Esophagus squamous epithelium (tissue), 5 donors: ENCODE data around the gene LRFN5. TPM values are rescaled to one million over a fixed set of nuclear protein-coding genes. Genes with fewer than 3 reads are reported as not detected.
A peak's percentile ranks its signal among the peaks of the same experiment; 100 is the strongest.
"Not testable (repeated sequence)": the region's sequence is repeated elsewhere in the genome, so short reads cannot be mapped to it uniquely, and the experiment has no call there.

ENCODE experiments used
- DNase-seq: peaks from one replicate; lab custom pipeline; 2025; lab: John Stamatoyannopoulos, UW
- H3K27ac ChIP-seq, 4 donors: fragments of 200-600 bp; sonication (generic); one replicate each; pipeline ENCODE4 v1.5.1; 2016 to 2019; ENCODE audit warnings: mild to moderate bottlenecking in 1 of 4
- H3K27me3 ChIP-seq, 4 donors: fragments of 200-600 bp; sonication (generic); 1 replicate in 3 of 4; 2 replicates in 1 of 4; pipeline versions ENCODE4 v1.5.1 to v1.6.0; 2017 to 2021; ENCODE audit warnings: antibody characterized with exemption in 1 of 4
- H3K36me3 ChIP-seq, 3 donors: fragments of 200-600 bp; sonication (generic); one replicate each; pipeline ENCODE4 v1.5.1; 2016 to 2019
- H3K4me1 ChIP-seq, 3 donors: fragments of 200-600 bp; sonication (generic); one replicate each; pipeline ENCODE4 v1.5.1; 2017 to 2019
- H3K4me3 ChIP-seq, 4 donors: fragments of 200-600 bp; sonication (generic); 1 replicate in 3 of 4; 2 replicates in 1 of 4; pipeline ENCODE4 v1.5.1; 2016 to 2019; ENCODE audit warnings: mild to moderate bottlenecking in 2 of 4, moderate library complexity in 1 of 4
- H3K9me3 ChIP-seq, 3 donors: fragments of 200-600 bp; sonication (generic); one replicate each; pipeline ENCODE4 v1.5.1; 2016 to 2019
- CTCF ChIP-seq, 6 experiments: fragments of 450-650 bp in 4 of 6; fragments of 200-600 bp in 2 of 6; sonication (generic) in 2 of 6; IDR thresholded peaks; one replicate each; pipeline ENCODE4 v1.5.1; 2016 to 2019; ENCODE audit warnings: antibody characterized with exemption in 6 of 6, mild to moderate bottlenecking in 4 of 6, moderate library complexity in 4 of 6
- POLR2A ChIP-seq, 4 donors: fragments of 450-650 bp; IDR thresholded peaks; one replicate each; pipeline ENCODE4 v1.6.1; 2017; ENCODE audit warnings: antibody characterized with exemption in 4 of 4, mild to moderate bottlenecking in 4 of 4, moderate library complexity in 3 of 4
- WGBS, 2 donors: methylation state at CpG; one replicate each; pipeline ENCODE4 v1.1.5; 2018; 5-methylcytosine and 5-hydroxymethylcytosine counted together
- intact Hi-C: fragments of 100-400 bp; cut with DNase I; formaldehyde crosslinking; loops from one replicate; pipeline ENCODE4 v1.15.0; 2022
- total RNA-seq, 4 donors: library from RNA; depleted of rRNA; stranded (reverse); fragments of >200 nt; gene quantifications; one replicate each; pipeline ENCODE4 v1.1.0, GENCODE V29; 2016
- donor health status: DM: yes; HTN: yes; CAD: no.

The LRFN5 gene
- total RNA-seq, 4 donors from 2014 or later, result 0.13 to 1.3 (median 0.43) TPM

- TF ChIP-seq CTCF (IDR thresholded peaks at IDR 0.05) (no peak), POLR2A (IDR thresholded peaks at IDR 0.05) (no peak)
- H3K9me3 ChIP-seq, result no peaks in the 10 kb centered on the region
- H3K36me3 ChIP-seq, result no peaks in the 10 kb centered on the region
- no peak overlapping the region for H3K4me3 ChIP-seq
- no peak overlapping the region for H3K27ac ChIP-seq
- WGBS, 2 donors, result 26 to 61% methylated on average over 3 of the region's 3 CpGs
- intact Hi-C loops, result no loop called here
- no peak for DNase-seq
- no peaks in the 10 kb centered on the region for H3K4me1 ChIP-seq
- H3K27me3 ChIP-seq, result no peaks in the 10 kb centered on the region
These were observed 92.8 kb downstream of the LRFN5 start for GRCh38 chr14:41699486-41699885.

DNA sequence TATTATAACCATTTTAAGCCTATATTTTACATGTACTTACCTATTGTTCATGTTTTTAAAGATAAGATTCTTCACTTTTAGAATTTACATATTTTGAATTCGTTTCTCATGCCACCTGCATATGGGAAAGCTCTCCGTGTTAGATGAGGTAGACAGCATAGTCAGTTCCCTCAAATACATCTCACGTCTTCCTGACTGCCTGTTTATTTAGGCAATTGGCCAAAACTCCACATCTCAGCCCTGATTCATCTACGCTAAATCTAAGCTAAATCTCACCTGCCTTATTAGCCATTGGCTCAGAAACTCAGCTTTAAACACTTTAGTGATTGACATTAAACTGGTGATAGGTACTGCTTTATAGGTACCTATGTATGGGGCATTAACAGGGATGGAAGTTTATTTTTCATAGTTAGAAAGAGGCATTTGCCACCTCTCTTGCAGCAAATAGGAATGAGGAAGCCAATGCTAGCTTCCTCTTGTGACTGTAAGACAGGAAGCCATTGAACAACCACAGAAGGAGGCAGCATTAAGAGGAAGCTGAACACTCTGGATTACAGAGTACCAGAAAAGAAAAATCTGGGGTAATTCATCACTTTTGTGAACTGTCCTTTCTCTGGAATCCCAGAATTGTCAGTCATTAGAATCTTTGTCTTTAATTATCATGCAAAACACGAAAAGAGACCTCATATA, 111.9 kb downstream of the LRFN5 start:
- H3K36me3 ChIP-seq, result no peaks in the 10 kb centered on the region
- no peak for DNase-seq
- no peaks in the 10 kb centered on the region for H3K4me1 ChIP-seq
- WGBS, 2 donors, result 14 to 15% methylated on average over 5 of the region's 5 CpGs
- intact Hi-C loops, result no loop called here
- H3K27me3 ChIP-seq, result no peaks in the 10 kb centered on the region
- no peaks in the 10 kb centered on the region for H3K9me3 ChIP-seq
- TF ChIP-seq POLR2A (IDR thresholded peaks at IDR 0.05), result no peak
- H3K4me3 ChIP-seq, result no peak overlapping the region
- no peak overlapping the region for H3K27ac ChIP-seq

DNA sequence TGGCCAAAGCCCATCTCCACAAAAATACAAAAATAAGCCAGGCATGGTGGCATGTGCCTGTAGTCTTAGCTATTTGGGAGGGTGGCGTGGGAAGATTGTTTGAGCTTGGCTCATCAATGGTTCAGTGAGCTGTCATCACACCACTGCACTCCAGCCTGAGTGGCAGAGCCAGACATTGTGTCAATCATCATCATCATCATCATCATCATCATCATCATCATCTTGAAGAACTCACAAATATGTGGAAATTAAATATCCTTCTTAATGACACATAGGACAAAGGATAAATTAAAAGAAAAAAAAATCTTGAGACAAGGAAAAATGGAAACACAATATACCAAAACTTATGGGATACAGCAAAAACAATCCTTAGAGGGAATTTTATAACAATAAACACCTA, 132.5 kb downstream of the LRFN5 start:
- Histone ChIP-seq H3K4me1 (no peaks in the 10 kb centered on the region), H3K9me3 (no peaks in the 10 kb centered on the region), H3K36me3 (no peaks in the 10 kb centered on the region), H3K27me3 (no peaks in the 10 kb centered on the region), H3K27ac (no peak overlapping the region), H3K4me3 (no peak overlapping the region)
- TF ChIP-seq POLR2A (IDR thresholded peaks at IDR 0.05) (no peak), CTCF (IDR thresholded peaks at IDR 0.05) (no peak)
- no peak for DNase-seq
- intact Hi-C loops, result no loop called here
- WGBS, 2 donors, result 67 to 100% methylated on average over 1 of the region's 1 CpG

- WGBS, 2 donors, result 86 to 88% methylated on average over 2 of the region's 2 CpGs
- TF ChIP-seq CTCF (IDR thresholded peaks at IDR 0.05) (no peak), POLR2A (IDR thresholded peaks at IDR 0.05) (no peak)
- Histone ChIP-seq H3K4me1 (no peaks in the 10 kb centered on the region), H3K27ac (no peak overlapping the region), H3K36me3 (no peaks in the 10 kb centered on the region), H3K27me3 (no peaks in the 10 kb centered on the region), H3K4me3 (no peak overlapping the region), H3K9me3 (no peaks in the 10 kb centered on the region)
- intact Hi-C loops, result no loop called here
- DNase-seq, result no peak
These were observed 136.5 kb downstream of the LRFN5 start for GRCh38 chr14:41743140-41743539.

- Histone ChIP-seq H3K4me3 (peak overlapping the region in 3 of 4 donors; percentile 25 to 53 (median 25)), H3K27me3 (no peaks in the 10 kb centered on the region), H3K27ac (no peak overlapping the region), H3K9me3 (no peaks in the 10 kb centered on the region), H3K36me3 (no peaks in the 10 kb centered on the region), H3K4me1 (no peaks in the 10 kb centered on the region)
- no peak for TF ChIP-seq CTCF (IDR thresholded peaks at IDR 0.05)
- TF ChIP-seq POLR2A (IDR thresholded peaks at IDR 0.05), result no peak
- 36 to 44% methylated on average over 5 of the region's 5 CpGs for WGBS, 2 donors
- intact Hi-C loops, result no loop called here
- DNase-seq, result no peak
These were observed 142.8 kb downstream of the LRFN5 start for GRCh38 chr14:41749429-41749828.

DNA sequence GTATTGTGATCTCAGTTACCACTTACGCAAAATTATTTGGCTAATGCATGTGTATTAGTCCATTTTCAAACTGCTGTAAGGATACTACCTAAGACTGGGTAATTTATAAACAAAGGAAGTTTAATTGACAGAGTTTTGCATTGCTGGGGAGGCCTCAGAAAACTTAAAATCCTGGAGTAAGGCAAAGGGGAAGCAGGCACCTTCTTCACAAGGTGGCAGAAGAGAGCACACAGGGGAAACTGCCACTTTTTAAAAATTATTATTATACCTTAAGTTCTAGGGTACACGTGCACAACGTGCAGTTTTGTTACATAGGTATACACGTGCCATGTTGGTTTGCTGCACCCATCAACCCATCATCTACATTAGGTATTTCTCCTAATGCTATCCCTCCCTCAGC, 143.9 kb downstream of the LRFN5 start:
- DNase-seq, H3K4me3 ChIP-seq, intact Hi-C loops, H3K9me3 ChIP-seq, H3K27ac ChIP-seq, H3K4me1 ChIP-seq, H3K27me3 ChIP-seq, H3K36me3 ChIP-seq: not testable (repeated sequence)
- WGBS, 2 donors, result 76 to 79% methylated on average over 4 of the region's 4 CpGs
